K562 (cell line): ENCODE data around the gene SMAD5. TPM values are rescaled to one million over a fixed set of nuclear protein-coding genes. Genes with fewer than 3 reads are reported as not detected.

Source experiments
- ATAC-seq: fragments of 200-7000 bp; cut with Tn5 transposase; 3 replicates; pipeline ENCODE4 v1.9.1; 2020; ENCODE audit warnings: moderate library complexity
- BruUV-seq: library from RNA; stranded (reverse); fragments of 400-500 nt; replicated peaks from 2 replicates; lab custom pipeline; 2021; lab: Mats Ljungman, UMichigan
- CTCF ChIA-PET: fragments of 300-600 bp; formaldehyde crosslinking; extraction: SDS; loops from one replicate; lab custom pipeline; 2021; ENCODE audit warnings: low intra/inter-chr PET ratio; lab: Yijun Ruan, JAX
- POLR2A ChIA-PET: fragments of 300-600, 350-650 bp; sonication (Branson Sonifier 250); formaldehyde crosslinking; extraction: SDS; loops from one replicate; lab custom pipeline; 2021; ENCODE audit warnings: antibody characterized with exemption, inconsistent platforms; lab: Yijun Ruan, JAX
- DNase-seq, 4 experiments: peaks; one replicate each; pipeline versions ENCODE4 v3.0.0 to v3.0.0-alpha.2; 2011 to 2018; ENCODE audit warnings: low spot score in 3 of 4, mixed read lengths in 3 of 4; ENCODE audit errors: extremely low read depth in 1 of 4
- FAIRE-seq: peaks from 2 replicates; lab custom pipeline; 2011; peaks lifted over from hg19 to GRCh38; lab: Jason Lieb, UNC
- H2AFZ ChIP-seq: 2 replicates; pipeline ENCODE4 v1.6.0; 2011; ENCODE audit warnings: low read depth, low read length, control low read depth, inconsistent platforms
- H3K27ac ChIP-seq: fragments of 200-600 bp; 3 replicates; pipeline ENCODE4 v1.8.0; 2011; ENCODE audit warnings: low read depth, mild to moderate bottlenecking, control low read depth, inconsistent platforms, low read length, moderate library complexity, mixed read lengths; ENCODE audit errors: extremely low read depth
- H3K27me3 ChIP-seq, 2 experiments: fragments of 300-600 bp in 1 of 2; 2 replicates in 1 of 2; 3 replicates in 1 of 2; pipeline versions ENCODE4 v1.6.0 to v1.8.0; 2011; ENCODE audit warnings: inconsistent platforms in 2 of 2, low read length in 2 of 2, mild to moderate bottlenecking in 1 of 2, mixed read lengths in 1 of 2, moderate library complexity in 1 of 2; ENCODE audit not compliant: control insufficient read depth in 2 of 2, insufficient read depth in 2 of 2
- H3K36me3 ChIP-seq: fragments of 300-600 bp; 3 replicates; pipeline ENCODE4 v1.8.0; 2011; ENCODE audit warnings: mild to moderate bottlenecking, low read length, inconsistent platforms; ENCODE audit not compliant: control insufficient read depth, insufficient read depth
- H3K4me1 ChIP-seq, 2 experiments: fragments of 200-600 bp in 1 of 2; replicated peaks in 1 of 2; 2 replicates in 1 of 2; 3 replicates in 1 of 2; pipeline versions ENCODE4 v1.5.1 to v1.8.0; 2011; ENCODE audit warnings: inconsistent platforms in 2 of 2, low read length in 2 of 2, mild to moderate bottlenecking in 1 of 2, mixed read lengths in 1 of 2, moderate library complexity in 1 of 2; ENCODE audit not compliant: control insufficient read depth in 2 of 2, insufficient read depth in 2 of 2
- H3K4me2 ChIP-seq: 2 replicates; pipeline ENCODE4 v1.6.1; 2011; ENCODE audit warnings: low read length, control low read depth, inconsistent platforms, mixed read lengths; ENCODE audit not compliant: insufficient read depth
- H3K4me3 ChIP-seq: fragments of 200-600 bp; sonication (generic), shearing (Covaris generic); 2 replicates; pipeline ENCODE4 v1.5.1; 2016; ENCODE audit warnings: control low read depth, inconsistent platforms
- H3K79me2 ChIP-seq: fragments of 200-600 bp; 3 replicates; pipeline ENCODE4 v1.8.0; 2011; ENCODE audit warnings: low read length, inconsistent platforms; ENCODE audit not compliant: control insufficient read depth, insufficient read depth
- H3K9ac ChIP-seq, 2 experiments: 2 replicates each; pipeline versions ENCODE4 v1.6.0 to v1.6.1; 2011; ENCODE audit warnings: low read depth in 2 of 2, low read length in 2 of 2, control low read depth in 1 of 2, inconsistent platforms in 1 of 2, mild to moderate bottlenecking in 1 of 2, mixed read lengths in 1 of 2; ENCODE audit not compliant: insufficient read depth in 1 of 2
- H3K9me1 ChIP-seq: one replicate; pipeline ENCODE4 v1.6.0; 2011; ENCODE audit warnings: inconsistent platforms, mild to moderate bottlenecking, low read length, moderate library complexity; ENCODE audit not compliant: control insufficient read depth, insufficient read depth
- H3K9me3 ChIP-seq: replicated peaks from 2 replicates; pipeline ENCODE4 v1.5.1; 2011; ENCODE audit warnings: low read depth, low read length, inconsistent platforms; ENCODE audit not compliant: control insufficient read depth, insufficient read depth
- H4K20me1 ChIP-seq: replicated peaks from 2 replicates; pipeline ENCODE4 v1.6.1; 2011; ENCODE audit warnings: low read length, inconsistent platforms, mixed read lengths; ENCODE audit not compliant: control insufficient read depth, insufficient read depth
- CBX3 ChIP-seq, 2 experiments: IDR thresholded peaks; 1 replicate in 1 of 2; 2 replicates in 1 of 2; pipeline ENCODE4 v1.6.1; 2012; ENCODE audit warnings: inconsistent platforms in 2 of 2, low read length in 2 of 2, borderline replicate concordance in 1 of 2, control low read depth in 1 of 2
- CXXC5 ChIP-seq: fragments of 250-450 bp; sonication (Bioruptor Pico); IDR thresholded peaks from 2 replicates; pipeline ENCODE4 v1.8.0; 2022; ENCODE audit warnings: inconsistent platforms, mild to moderate bottlenecking, moderate library complexity
- ETS2 ChIP-seq: IDR thresholded peaks from 2 replicates; pipeline ENCODE4 v1.6.1; 2016; ENCODE audit warnings: borderline replicate concordance, missing genetic modification characterization, mild to moderate bottlenecking, moderate library complexity, missing compliant biosample characterization; ENCODE audit not compliant: poor library complexity, severe bottlenecking
- FOXA1 ChIP-seq: fragments of 450-650 bp; IDR thresholded peaks from 2 replicates; pipeline ENCODE4 v1.6.1; 2016; ENCODE audit warnings: mild to moderate bottlenecking, borderline replicate concordance
- FOXO4 ChIP-seq: fragments of 450-650 bp; formaldehyde crosslinking; IDR thresholded peaks from 2 replicates; pipeline ENCODE4 v1.4.0; 2020; ENCODE audit warnings: mild to moderate bottlenecking, moderate library complexity
- GTF2F1 ChIP-seq: IDR thresholded peaks from 2 replicates; pipeline ENCODE4 v1.6.1; 2011; ENCODE audit warnings: low read depth, low read length, improper control_type of control experiment
- LEF1 ChIP-seq: fragments of 450-650 bp; IDR thresholded peaks from 2 replicates; pipeline ENCODE4 v1.6.1; 2016; ENCODE audit warnings: mild to moderate bottlenecking
- NCOA4 ChIP-seq: fragments of 450-650 bp; IDR thresholded peaks from 2 replicates; pipeline ENCODE4 v1.6.1; 2018; ENCODE audit warnings: mild to moderate bottlenecking; ENCODE audit not compliant: partially characterized antibody
- RBM22 ChIP-seq: fragments of 200-400 bp; formaldehyde crosslinking; IDR thresholded peaks from 2 replicates; pipeline ENCODE4 v1.6.1; 2018; ENCODE audit warnings: low read length, low read depth; ENCODE audit not compliant: poor library complexity, severe bottlenecking
- SRSF1 ChIP-seq: fragments of 200-400 bp; formaldehyde crosslinking; IDR thresholded peaks from 2 replicates; pipeline ENCODE4 v1.6.1; 2017; ENCODE audit warnings: mild to moderate bottlenecking, low read depth, low read length, moderate library complexity
- USF1 ChIP-seq: sonication (generic); formaldehyde crosslinking; IDR thresholded peaks from 2 replicates; pipeline ENCODE4 v1.9.0; 2022; ENCODE audit warnings: mild to moderate bottlenecking, missing genetic modification reagents
- ZKSCAN3 ChIP-seq: fragments of 250-450 bp; sonication (Bioruptor Pico); IDR thresholded peaks from 2 replicates; pipeline ENCODE4 v1.4.0; 2020
- ZNF316 ChIP-seq: fragments of 450-650 bp; IDR thresholded peaks from 2 replicates; pipeline ENCODE4 v1.6.1; 2016
- ZNF830 ChIP-seq: fragments of 250-450 bp; sonication (Bioruptor Pico); IDR thresholded peaks from 2 replicates; pipeline ENCODE4 v1.5.0; 2021; ENCODE audit warnings: mild to moderate bottlenecking
- WGBS: fragments of 100-300 bp; shearing (Covaris generic); methylation state at CpG from one replicate; pipeline ENCODE4 v1.1.6; 2016; ENCODE audit warnings: low coverage, mixed read lengths; ENCODE audit not compliant: insufficient coverage; ENCODE audit errors: missing lambda C conversion rate; 5-methylcytosine and 5-hydroxymethylcytosine counted together
- in situ Hi-C: fragments of 300-500 bp; cut with MboI; formaldehyde crosslinking; loops from 4 replicates; pipeline ENCODE4 v1.15.0; 2018; ENCODE audit warnings: inconsistent platforms, mixed read lengths
- intact Hi-C: fragments of 100-400 bp; cut with micrococcal nuclease; formaldehyde crosslinking; loops from 2 replicates; pipeline ENCODE4 v1.14.2; 2022
- polyA plus RNA-seq, 8 experiments: library from polyadenylated mRNA; depleted of rRNA in 4 of 8; stranded (reverse) in 5 of 8; unstranded in 3 of 8; fragments of >200 nt; fragmentation: Nextera tagmentation in 2 of 8; fragmentation: Illumina TruSeq in 1 of 8; extraction: Ambion mirVana in 2 of 8; extraction: Trizol in 1 of 8; gene quantifications; 2 replicates each; pipeline versions ENCODE4 v1.2.1 to v1.2.3, GENCODE V29; 2011 to 2014; ENCODE audit warnings: inconsistent platforms in 1 of 8, missing spikeins in 1 of 8
- total RNA-seq, 7 experiments: library from RNA; depleted of rRNA in 6 of 7; stranded (reverse); fragments of >200 nt in 6 of 7; fragmentation: Illumina TruSeq in 2 of 7; extraction: Trizol in 2 of 7; gene quantifications; 2 replicates each; pipeline versions ENCODE4 v1.2.1 to v1.2.3, GENCODE V29; 2011 to 2021; ENCODE audit warnings: low replicate concordance in 1 of 7

SMAD5 gene
- total and polyA plus RNA-seq, 9 of the 15 experiments (the other 6 are each of a cell fraction or from before 2014, with no cell fraction given), result 12.4 to 53.9 (median 20.3) TPM

GRCh38 chr5:136115183-136115865 lies 17.3 kb upstream of the SMAD5 start:
- no peaks in the 10 kb centered on the region for H4K20me1 ChIP-seq
- no peak overlapping the region for H3K27ac ChIP-seq
- no TSS peak for BruUV-seq
- WGBS, result 0% methylated on average over 1 of the region's 1 CpG
- no peak for DNase-seq
- H3K4me1 ChIP-seq, result no peaks in the 10 kb centered on the region
- no peak overlapping the region for H2AFZ ChIP-seq
- H3K9me3 ChIP-seq, result no peaks in the 10 kb centered on the region
- no peaks in the 10 kb centered on the region for H3K79me2 ChIP-seq
- H3K4me3 ChIP-seq, result no peak overlapping the region
- no peaks in the 10 kb centered on the region for H3K36me3 ChIP-seq
- H3K4me2 ChIP-seq, result no peak overlapping the region
- in situ Hi-C loops (no loop called here), intact Hi-C loops (no loop called here)
- POLR2A ChIA-PET, result interaction anchor here (0.6 to 2.5 kb wide), 2 partner anchors 10 to 159 kb away, joined by 3 to 12 read pairs; no protein-coding TSS in a partner anchor
- FAIRE-seq, result no peak
- CTCF ChIA-PET, result no interaction called here
- no peak overlapping the region for H3K9ac ChIP-seq
- TF ChIP-seq RBM22 (no peak), ZNF830 (CRISPR knock-in tag) (no peak), ZNF316 (no peak), LEF1 (no peak), SRSF1 (no peak), ZKSCAN3 (CRISPR knock-in tag) (no peak), FOXO4 (CRISPR knock-in tag) (no peak), CBX3 (IDR thresholded peaks at IDR 0.05; ENCODE audit: borderline replicate concordance in 1 of 2, low read length in 2 of 2) (no peak), GTF2F1 (no peak), USF1 (CRISPR knock-in tag) (no peak), CXXC5 (no peak), NCOA4 (no peak), ETS2 (tag) (no peak), FOXA1 (no peak)
- no peak for ATAC-seq
- peaks cover 17 to 29% of the 10 kb centered on the region in 2 experiments for H3K27me3 ChIP-seq
- no peaks in the 10 kb centered on the region for H3K9me1 ChIP-seq
